Stomach (tissue), 4 donors: Measurements from ENCODE around the gene MTERF1.

Source experiments
- CTCF ChIP-seq, 7 experiments: fragments of 450-650 bp in 4 of 7; fragments of 200-600 bp in 3 of 7; sonication (generic) in 3 of 7; IDR thresholded peaks; one replicate each; pipeline ENCODE4 v1.5.1; 2016 to 2019; ENCODE audit warnings: antibody characterized with exemption in 7 of 7, control low read depth in 2 of 7, mild to moderate bottlenecking in 1 of 7
- POLR2A ChIP-seq, 4 donors: fragments of 450-650 bp; IDR thresholded peaks; one replicate each; pipeline ENCODE4 v1.6.1; 2016; ENCODE audit warnings: antibody characterized with exemption in 4 of 4, control low read depth in 2 of 4, mild to moderate bottlenecking in 1 of 4, moderate library complexity in 1 of 4

- no peak for TF ChIP-seq CTCF (IDR thresholded peaks at IDR 0.05)
- no peak for TF ChIP-seq POLR2A (IDR thresholded peaks at IDR 0.05)
Observed at GRCh38 chr7:91913612-91914011, 33.1 kb upstream of the MTERF1 start.
